ENCODE results near the gene ANKRD35. TPM values are rescaled to one million over a fixed set of nuclear protein-coding genes. Genes with fewer than 3 reads are reported as not detected.
A peak's percentile ranks its signal among the peaks of the same experiment; 100 is the strongest.

ANKRD35 gene
- total RNA-seq, 1 experiment from 2014 or later: not detected

- Histone ChIP-seq H4K20me1 (ENCODE audit: insufficient read depth) (no peaks in the 10 kb centered on the region), H3K9me3 (ENCODE audit: control insufficient read depth in 1 of 2, insufficient read depth in 1 of 2, low read depth in 1 of 2, low read length in 2 of 2) (no peaks in the 10 kb centered on the region), H3K4me2 (ENCODE audit: low read length) (peak overlapping the region; percentile 81), H2AFZ (ENCODE audit: low read depth, low read length, poor library complexity, severe bottlenecking) (no peak overlapping the region), H3K9ac (ENCODE audit: low read length) (no peak overlapping the region), H3K27me3 (ENCODE audit: insufficient read depth, low read length) (no peaks in the 10 kb centered on the region), H3K27ac (ENCODE audit: low read depth, low read length) (no peak overlapping the region; the same call in 1 of the 2 replicates), H3K36me3 (ENCODE audit: control insufficient read depth in 1 of 2, insufficient read depth in 2 of 2, low read length in 2 of 2) (peaks cover 28 to 32% of the 10 kb centered on the region in 2 experiments), H3K4me3 (replicated peaks in 1 of 2; ENCODE audit: low read depth in 1 of 2, low read length in 2 of 2) (peak overlapping the region in 1 of 2 experiments; percentile 49; a peak in 1 of 4 replicates), H3K9me2 (ENCODE audit: insufficient read depth) (no peaks in the 10 kb centered on the region), H3K79me2 (ENCODE audit: insufficient read depth, low read length) (no peaks in the 10 kb centered on the region), H3K4me1 (ENCODE audit: control insufficient read depth in 1 of 2, insufficient read depth in 2 of 2, low read length in 2 of 2) (peaks cover 4 to 14% of the 10 kb centered on the region in 2 experiments)
- ChIA-PET POLR2A (interaction anchor here (2.0 to 3.7 kb wide), 2 partner anchors 13 to 112 kb away, joined by 6 to 17 read pairs; partner anchors contain the start of genes LIX1L and PIAS3), RAD21 (ENCODE audit: low non-redundant PET in 1 of 2, low total read pairs in 2 of 2, uncharacterized antibody in 2 of 2, unreplicated experiment in 2 of 2) (interaction anchor here in 1 of 2 experiments (1.1 kb wide), 1 partner anchor 12 kb away, joined by 3 read pairs; the partner anchor contains the start of gene PIAS3), CTCF (interaction anchor here (1.3 to 7.6 kb wide), 4 partner anchors 9 to 165 kb away, joined by 4 to 87 read pairs (median 11); partner anchors contain the start of genes LIX1L and PIAS3)
- DNase-seq (ENCODE audit: low read depth, low spot score) (no peak), ATAC-seq (peak; percentile 57)
- BruUV-seq (replicated peaks): no TSS peak
- TF ChIP-seq CTCF (IDR thresholded peaks at IDR 0.05 in 2 of 3, conservative IDR thresholded peaks at IDR 0.05 in 1 of 3; ENCODE audit: borderline replicate concordance in 1 of 3, insufficient read depth in 1 of 3, low read depth in 2 of 3, low read length in 2 of 3) (peak in 2 of 3 experiments; percentile 77 to 81; a peak in 4 of 6 replicates), CBX3 (IDR thresholded peaks at IDR 0.05; ENCODE audit: low read depth) (no peak), TCF7L2 (IDR thresholded peaks at IDR 0.05; ENCODE audit: borderline replicate concordance, extremely low read depth, insufficient read depth, insufficient read length) (no peak), YY1 (IDR thresholded peaks at IDR 0.05; ENCODE audit: extremely low read depth, insufficient replicate concordance, low read depth, low read length) (no peak), RAD21 (IDR thresholded peaks at IDR 0.05; ENCODE audit: low read depth) (peak; percentile 26; the same call in 1 of the 2 replicates), EZH2phosphoT487 (IDR thresholded peaks at IDR 0.05; ENCODE audit: borderline replicate concordance) (no peak)
- intact Hi-C loops (cut with micrococcal nuclease): loop anchor here (5.0 kb wide), 1 partner anchor 61 kb away; no protein-coding TSS in a partner anchor
Observed at GRCh38 chr1:145846201-145846612, 39.5 kb downstream of the ANKRD35 start.

Data from HCT116 (cell line).